HG03097 (cell line): Measurements from ENCODE around the gene TBPL1.
"Not testable (repeated sequence)": the region's sequence is repeated elsewhere in the genome, so short reads cannot be mapped to it uniquely, and the experiment has no call there.

ENCODE experiments used
- ATAC-seq: cut with Tn5 transposase; IDR thresholded peaks from one replicate; pipeline ENCODE4 v1.9.1; 2021; ENCODE audit not compliant: unreplicated experiment, low FRiP score

TBPL1 gene

DNA sequence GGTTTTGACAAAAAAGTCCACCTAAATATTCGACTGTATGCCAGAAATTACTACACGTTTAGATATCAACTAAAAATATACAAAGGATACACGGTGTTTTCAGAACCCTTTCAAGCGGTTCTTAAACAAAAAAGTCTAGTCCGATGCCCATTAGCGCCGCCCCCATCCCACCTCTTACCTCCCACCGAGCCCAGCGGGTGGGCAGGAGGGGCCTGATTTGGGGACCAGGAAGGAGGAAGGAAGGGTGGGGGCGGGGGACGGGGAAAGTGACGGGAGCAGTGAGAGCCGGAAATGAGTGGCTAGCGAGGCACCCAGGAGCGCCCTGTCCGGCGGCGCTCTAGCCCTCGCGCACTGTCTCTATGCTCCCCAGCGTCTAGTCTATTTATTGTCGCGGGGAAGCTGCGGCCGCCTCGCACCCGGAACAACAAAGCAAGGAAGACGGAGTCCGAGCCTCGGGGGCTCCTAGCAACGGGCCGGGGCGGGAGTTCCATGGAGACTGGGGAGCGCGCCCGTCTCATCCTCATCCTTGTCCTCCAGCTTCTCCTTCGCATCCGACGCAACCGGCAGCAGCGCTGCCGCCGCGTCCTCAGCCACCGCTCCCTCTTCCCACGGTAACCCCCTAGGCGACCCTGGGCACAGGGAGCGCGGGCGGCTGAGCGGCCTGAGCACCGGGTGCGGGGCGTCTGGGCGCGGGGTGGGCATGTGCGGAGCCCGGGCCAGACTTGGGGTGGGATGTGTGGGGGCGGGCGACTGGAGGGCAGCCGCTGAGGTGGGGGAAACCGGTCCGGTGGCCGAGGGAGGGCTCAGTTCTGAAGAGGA lies at the start of gene TBPL1:
Gene TBPL1 (plus strand): TSS at position 410 of the 819 bp plus-strand sequence. CDS start 26,902 bp downstream, outside the sequence.
- ATAC-seq: peak; percentile 87

DNA sequence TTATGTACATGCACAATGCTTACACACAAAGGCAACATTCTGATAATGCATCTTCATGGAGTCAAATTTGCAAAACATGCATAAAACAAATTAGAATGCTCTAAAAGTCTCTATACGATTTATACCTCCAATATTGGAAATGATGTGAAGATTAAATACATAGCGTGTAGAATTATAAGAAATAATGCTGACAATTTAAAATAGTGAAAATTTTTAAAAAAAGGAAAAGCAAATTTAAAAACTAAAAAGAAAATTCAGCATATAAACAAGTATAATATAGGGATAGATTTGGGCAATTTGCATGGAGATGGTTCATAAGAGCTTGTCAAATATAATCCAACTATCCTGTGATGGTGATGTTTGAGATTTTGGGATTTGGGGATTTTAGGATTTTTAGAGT lies 49.2 kb upstream of the TBPL1 start:
- ATAC-seq: no peak

DNA sequence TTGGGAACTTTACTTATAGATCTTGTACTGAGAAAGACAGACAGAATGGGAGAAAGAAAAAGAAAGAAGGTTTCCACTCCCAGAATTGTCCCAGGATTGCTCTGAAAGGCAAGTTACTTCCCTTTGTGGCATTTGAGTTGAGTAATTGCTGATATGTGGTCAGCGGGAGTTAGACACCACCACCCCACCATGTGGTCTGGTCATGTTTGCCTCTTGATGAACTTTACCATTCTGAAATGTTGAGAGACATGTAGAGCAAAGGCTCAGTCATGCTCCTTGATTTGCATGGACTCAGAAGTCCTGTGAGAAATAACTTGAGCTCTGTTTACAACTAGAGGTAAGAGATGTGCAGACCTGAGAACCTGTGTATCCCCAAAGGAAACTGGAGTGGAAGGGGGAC lies 47.0 kb upstream of the TBPL1 start:
- ATAC-seq: no peak

- peak; percentile 62 for ATAC-seq
Observed at GRCh38 chr6:133916650-133917151, 36.3 kb upstream of the TBPL1 start.

DNA sequence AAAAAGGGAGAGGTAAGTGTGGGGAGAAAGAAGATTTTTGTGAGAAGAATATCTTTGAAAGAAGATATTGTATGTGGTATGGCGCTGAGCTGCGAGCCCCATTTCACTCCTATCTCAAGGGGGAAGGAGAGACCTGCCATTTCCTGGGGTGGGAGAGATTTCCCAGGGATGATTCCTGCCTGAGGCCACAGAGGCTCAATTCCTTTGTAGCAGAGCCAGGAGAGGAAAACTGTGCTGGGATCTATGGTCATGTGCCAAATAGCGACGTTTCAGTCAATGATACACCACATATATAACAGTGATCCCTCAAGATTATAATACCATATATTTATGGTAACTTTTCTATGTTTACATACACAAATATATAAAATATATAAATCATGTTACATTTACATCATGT lies 35.2 kb upstream of the TBPL1 start:
- no peak for ATAC-seq

- ATAC-seq: no peak
Observed at GRCh38 chr6:133918208-133918930, 34.7 kb upstream of the TBPL1 start.

DNA sequence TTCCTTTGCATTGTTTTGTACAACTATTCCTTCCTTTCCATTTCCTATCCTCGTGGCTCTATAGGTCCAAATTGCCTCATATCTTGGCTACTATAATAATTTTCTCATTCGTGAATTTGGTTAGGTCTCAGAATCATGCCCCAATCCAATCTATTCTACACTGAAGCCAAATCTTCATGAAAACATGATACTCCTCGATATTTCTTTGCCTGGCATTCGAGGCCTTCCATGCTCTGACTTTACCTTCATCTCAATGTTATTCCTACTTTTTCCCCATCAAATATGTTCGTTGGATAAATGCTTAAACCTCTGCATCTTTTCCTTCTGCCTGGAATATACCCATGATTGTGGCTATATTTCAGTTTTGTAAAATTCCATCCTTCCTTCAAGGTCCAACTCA lies 33.7 kb upstream of the TBPL1 start:
- ATAC-seq: no peak

- no peak for ATAC-seq
Observed at GRCh38 chr6:133921249-133921859, 31.7 kb upstream of the TBPL1 start.

GRCh38 chr6:133923938-133924593 lies 29.0 kb upstream of the TBPL1 start:
- ATAC-seq: peak; percentile 71

DNA sequence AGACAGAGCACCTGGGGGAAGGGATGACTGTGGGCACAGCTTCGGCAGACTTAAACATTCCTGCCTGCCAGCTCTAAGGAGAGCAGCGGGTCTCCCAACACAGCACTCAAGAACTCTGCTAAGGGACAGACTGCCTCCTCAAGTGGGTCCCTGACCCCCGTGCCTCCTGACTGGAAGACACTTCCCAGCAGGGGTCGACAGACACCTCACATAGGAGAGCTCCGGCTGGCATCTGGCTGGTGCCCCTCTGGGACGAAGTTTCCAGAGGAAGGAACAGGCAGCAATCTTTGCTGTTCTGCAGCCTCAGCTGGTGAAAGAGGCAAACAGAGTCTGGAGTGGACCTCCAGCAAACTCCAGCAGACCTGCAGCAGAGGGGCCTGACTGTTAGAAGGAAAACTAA lies 21.8 kb upstream of the TBPL1 start:
- ATAC-seq: not testable (repeated sequence)

DNA sequence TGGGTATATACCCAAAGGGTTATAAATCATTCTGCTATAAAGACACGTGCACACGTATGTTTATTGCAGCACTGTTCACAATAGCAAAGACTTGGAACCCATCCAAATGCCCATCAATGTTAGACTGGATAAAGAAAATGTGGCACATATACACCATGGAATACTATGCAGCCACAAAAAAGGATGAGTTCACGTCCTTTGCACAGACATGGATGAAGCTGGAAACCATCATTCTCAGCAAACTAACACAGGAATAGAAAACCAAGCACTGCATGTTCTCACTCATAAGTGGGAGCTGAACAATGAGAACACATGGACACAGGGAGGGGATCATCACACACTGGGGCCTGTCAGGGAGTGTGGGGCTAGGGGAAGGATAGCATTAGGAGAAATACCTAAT lies 16.7 kb upstream of the TBPL1 start:
- ATAC-seq: not testable (repeated sequence)

DNA sequence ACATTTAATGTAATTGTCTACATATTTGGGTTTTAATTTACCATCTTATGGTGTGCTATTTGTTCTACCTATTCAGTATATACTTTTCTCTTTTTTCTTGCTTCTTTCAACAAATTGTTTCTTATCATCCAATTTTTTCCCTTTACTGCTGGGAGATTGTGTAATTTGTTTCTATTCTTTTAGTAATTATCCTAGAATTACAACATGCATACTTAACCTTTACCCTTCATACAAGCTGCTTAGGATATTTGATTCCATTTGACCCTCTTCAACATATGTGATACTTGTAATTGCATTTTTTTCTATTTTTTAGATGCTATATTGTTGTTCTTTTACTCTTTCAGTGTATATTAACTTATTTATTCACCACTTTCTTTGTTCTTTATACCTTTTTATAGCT lies 15.1 kb upstream of the TBPL1 start:
- ATAC-seq: no peak

DNA sequence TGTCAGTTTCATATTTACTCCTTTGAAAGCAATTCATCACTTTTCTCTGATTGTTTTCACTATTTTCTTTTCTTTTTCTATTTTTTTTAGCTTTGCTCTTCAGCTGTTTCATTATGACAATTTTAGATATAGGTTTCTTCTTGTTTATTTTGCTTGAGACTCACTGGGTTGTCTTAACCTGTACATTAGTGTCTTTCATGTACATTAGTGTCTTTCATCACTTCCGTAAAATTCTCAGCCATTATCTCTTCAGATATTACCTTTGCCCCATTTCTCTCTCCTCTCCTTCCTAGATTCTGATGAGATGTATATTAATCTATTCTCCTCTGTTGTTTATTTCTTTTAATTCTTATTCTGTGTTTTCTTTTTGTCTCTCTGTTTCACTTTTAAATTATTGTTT lies 14.5 kb upstream of the TBPL1 start:
- no peak for ATAC-seq

GRCh38 chr6:133939778-133940667 lies 13.0 kb upstream of the TBPL1 start:
- ATAC-seq: no peak

DNA sequence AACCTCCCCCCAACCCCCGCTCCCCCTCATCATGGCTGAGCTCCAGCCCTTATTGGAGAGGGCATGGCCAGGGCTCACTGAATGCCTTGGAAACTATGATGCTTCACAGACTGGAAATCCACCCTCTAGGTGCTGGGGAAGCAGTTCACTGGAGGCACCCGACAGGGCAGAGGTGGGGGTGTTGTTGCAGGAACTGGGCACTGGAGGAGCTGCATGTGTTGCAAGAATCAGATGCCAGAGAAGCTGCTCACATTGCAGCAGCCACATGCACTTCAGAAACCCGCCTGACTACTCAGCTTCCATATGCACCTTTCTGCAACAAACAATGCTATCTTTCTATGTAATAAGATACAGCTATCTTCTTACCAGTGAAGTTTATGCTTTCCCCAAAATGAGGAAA lies 7.9 kb upstream of the TBPL1 start:
- ATAC-seq: no peak

DNA sequence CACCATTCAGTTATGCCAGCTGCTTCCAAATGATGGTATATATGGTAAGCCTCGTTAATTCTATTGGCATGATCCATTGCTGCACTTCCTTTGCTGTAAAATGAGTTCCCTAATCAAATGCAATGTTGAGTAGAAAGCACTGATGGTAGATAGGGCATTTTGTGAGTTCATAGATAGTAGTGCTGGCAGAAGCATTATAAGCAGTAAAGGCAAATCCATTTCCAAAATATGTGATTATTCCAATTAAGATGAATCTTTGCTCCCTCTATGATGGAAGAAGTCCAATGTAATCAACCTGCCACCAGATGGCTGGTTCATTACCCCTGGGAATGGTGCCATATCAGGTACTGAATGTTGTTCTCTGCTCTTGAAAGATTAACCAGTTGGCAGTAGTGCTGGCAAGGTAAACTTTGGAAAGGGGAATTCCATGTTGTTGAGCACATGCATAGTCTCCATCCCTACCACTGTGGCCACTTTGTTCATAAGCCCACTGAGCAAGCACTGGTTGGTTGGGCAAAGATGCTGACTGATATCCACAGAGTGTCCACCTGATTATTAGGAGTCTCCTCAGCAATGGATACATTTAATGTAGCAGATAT lies 5.6 kb upstream of the TBPL1 start:
- ATAC-seq: no peak

DNA sequence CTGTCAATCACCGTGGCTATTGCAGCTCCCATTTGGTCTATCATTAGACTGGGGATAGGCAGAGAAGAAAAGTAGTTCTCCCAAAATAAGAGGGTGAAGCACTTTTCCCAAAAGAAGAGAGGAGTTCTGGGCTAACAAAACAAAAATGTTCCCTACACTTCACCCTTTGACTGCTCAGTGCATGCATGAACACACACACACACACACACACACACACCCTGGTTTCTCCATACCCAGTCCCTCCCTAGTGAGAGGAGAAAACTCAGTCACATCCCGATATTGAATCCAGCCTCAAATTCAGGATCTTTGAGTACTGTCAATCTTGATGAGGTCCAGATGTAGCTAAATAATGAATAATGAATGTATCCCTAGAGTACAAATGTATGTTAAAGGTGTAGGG lies 4.6 kb upstream of the TBPL1 start:
- ATAC-seq: no peak

DNA sequence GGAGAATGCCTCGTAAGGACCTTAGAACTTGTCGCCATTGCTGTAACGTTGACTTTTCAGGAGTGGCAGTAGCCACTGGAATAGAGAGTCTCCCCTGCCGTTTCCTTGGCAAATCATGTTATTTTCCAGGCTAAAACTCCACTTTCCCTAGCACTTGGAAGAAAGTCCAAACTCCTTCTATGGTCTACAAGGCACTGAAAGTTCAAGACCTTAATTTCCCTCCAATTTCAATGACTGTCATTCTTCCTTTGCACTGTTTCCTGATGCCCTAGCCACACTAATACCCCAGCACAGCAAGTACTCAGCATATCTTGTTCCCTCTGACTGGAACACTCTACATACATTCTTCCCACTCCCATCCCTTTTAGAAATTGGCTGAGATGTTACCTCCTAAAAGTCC lies 1.8 kb upstream of the TBPL1 start:
- ATAC-seq: no peak
